Endothelial cell (in vitro differentiated cells): ENCODE measurements around the gene NOSIP. TPM values are rescaled to one million over a fixed set of nuclear protein-coding genes. Genes with fewer than 3 reads are reported as not detected.

ENCODE experiments used
- DNase-seq: peaks from one replicate; pipeline ENCODE4 v3.0.0; 2021; ENCODE audit warnings: low spot score
- H3K27ac Mint-ChIP-seq: one replicate; pipeline ENCODE4 v1.8.0; 2021; ENCODE audit warnings: mixed read lengths, inconsistent platforms; ENCODE audit not compliant: unreplicated experiment
- H3K27me3 Mint-ChIP-seq: one replicate; pipeline ENCODE4 v1.8.0; 2021; ENCODE audit warnings: mild to moderate bottlenecking, moderate library complexity, mixed read lengths, inconsistent platforms; ENCODE audit not compliant: unreplicated experiment
- H3K36me3 Mint-ChIP-seq: one replicate; pipeline ENCODE4 v1.8.0; 2021; ENCODE audit warnings: mild to moderate bottlenecking, low read depth, mixed read lengths, inconsistent platforms; ENCODE audit not compliant: unreplicated experiment
- H3K4me1 Mint-ChIP-seq: one replicate; pipeline ENCODE4 v1.8.0; 2021; ENCODE audit warnings: mild to moderate bottlenecking, mixed read lengths, inconsistent platforms; ENCODE audit not compliant: unreplicated experiment
- H3K4me3 Mint-ChIP-seq: one replicate; pipeline ENCODE4 v1.8.0; 2021; ENCODE audit warnings: mild to moderate bottlenecking, mixed read lengths, inconsistent platforms; ENCODE audit not compliant: unreplicated experiment
- H3K9me3 Mint-ChIP-seq: one replicate; pipeline ENCODE4 v1.8.0; 2021; ENCODE audit warnings: mixed read lengths, inconsistent platforms; ENCODE audit not compliant: unreplicated experiment
- total RNA-seq: library from RNA; stranded (reverse); fragmentation: NEBNext Ultra II Directional; extraction: Animal tissue kit (Norgen Biotek cat#: 25700); gene quantifications from one replicate; pipeline ENCODE4 v1.2.1, GENCODE V29; 2021; ENCODE audit not compliant: unreplicated experiment
- TF ChIP-seq, protein P1 (sequence below): fragments of 200-600 bp; sonication (generic); IDR thresholded peaks from one replicate; pipeline ENCODE4 v1.5.0; 2021; ENCODE audit warnings: antibody characterized with exemption; ENCODE audit not compliant: unreplicated experiment

The NOSIP gene
- total RNA-seq, 1 donor from 2014 or later, result 76.3 TPM

DNA sequence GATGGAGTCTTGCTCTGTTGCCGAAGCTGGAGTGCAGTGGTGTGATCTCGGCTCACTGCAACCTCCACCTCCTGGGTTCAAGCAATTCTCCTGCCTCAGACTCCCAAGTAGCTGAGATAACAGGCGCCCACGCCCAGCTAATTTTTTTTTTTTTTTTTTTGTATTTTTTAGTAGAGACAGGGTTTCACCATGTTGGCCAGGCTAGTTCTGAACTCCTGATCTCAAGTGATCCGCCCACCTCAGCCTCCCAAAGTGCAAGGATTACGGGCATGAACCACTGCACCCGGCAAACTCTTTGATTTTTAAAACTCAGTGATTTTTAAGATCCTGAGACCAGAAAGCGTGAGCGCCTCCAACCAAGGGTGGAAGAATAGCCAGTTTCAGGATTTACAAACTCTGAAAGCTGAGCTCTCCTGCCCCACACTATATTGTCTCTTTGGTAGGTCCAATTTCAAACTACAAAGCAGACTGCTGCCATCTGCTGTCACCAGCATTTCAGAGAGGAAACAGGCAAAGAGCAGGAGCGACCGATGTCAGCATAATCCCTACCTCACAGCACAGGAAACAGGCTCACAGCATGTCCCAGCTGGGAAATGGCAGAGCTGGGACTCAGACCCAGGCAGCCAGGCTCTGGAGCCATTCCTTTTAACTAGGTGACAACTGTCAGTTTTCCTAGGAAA lies 9.2 kb downstream of the NOSIP start:
- DNase-seq, result no peak

DNA sequence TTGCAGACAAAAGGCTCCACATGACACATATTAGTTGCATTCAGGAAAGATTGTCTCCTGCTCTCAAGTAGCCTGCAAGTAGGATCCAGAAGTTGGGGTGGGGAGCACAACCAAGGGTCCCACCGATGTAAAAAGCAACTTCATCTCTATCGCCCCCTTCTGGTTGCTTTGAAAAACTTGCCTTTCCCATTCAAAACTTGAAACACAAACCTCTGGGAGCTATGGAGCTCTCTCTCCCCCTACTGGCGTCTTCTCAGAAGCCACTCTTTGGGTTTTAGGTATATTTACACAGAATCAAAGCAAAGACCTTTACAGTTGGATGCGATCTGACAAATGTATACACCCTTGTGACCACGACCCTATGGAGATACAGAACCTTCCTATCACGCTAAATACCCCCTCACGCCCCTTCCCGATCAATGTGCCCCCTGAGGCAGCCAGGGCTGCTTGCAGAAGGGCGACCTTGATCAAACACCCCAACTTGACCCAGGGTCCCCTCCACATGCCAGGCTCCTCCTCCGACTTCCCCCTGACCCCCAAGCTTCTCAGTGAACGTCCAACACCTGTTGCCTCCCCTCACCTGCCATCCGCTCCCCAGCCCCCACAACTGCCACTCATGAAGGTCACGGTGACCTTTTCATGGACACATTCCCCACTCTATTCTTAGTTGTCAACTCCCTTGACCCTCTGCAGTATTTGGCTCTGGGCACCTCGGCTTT lies 10.1 kb downstream of the NOSIP start:
- DNase-seq, result peak; percentile 64
- H3K4me3 Mint-ChIP-seq, result no peak overlapping the region

More for the DNA sequence above, 9.2 kb downstream of the NOSIP start:
- H3K27ac Mint-ChIP-seq, result peak overlapping the region; percentile 61
- peaks cover 8% of the 10 kb centered on the region for H3K36me3 Mint-ChIP-seq
- H3K4me1 Mint-ChIP-seq, result peaks cover 13% of the 10 kb centered on the region
- TF ChIP-seq, protein P1, sequence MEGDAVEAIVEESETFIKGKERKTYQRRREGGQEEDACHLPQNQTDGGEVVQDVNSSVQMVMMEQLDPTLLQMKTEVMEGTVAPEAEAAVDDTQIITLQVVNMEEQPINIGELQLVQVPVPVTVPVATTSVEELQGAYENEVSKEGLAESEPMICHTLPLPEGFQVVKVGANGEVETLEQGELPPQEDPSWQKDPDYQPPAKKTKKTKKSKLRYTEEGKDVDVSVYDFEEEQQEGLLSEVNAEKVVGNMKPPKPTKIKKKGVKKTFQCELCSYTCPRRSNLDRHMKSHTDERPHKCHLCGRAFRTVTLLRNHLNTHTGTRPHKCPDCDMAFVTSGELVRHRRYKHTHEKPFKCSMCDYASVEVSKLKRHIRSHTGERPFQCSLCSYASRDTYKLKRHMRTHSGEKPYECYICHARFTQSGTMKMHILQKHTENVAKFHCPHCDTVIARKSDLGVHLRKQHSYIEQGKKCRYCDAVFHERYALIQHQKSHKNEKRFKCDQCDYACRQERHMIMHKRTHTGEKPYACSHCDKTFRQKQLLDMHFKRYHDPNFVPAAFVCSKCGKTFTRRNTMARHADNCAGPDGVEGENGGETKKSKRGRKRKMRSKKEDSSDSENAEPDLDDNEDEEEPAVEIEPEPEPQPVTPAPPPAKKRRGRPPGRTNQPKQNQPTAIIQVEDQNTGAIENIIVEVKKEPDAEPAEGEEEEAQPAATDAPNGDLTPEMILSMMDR, result no peak
- no peaks in the 10 kb centered on the region for H3K9me3 Mint-ChIP-seq
- H3K4me3 Mint-ChIP-seq, result no peak overlapping the region
- H3K27me3 Mint-ChIP-seq, result no peaks in the 10 kb centered on the region

DNA sequence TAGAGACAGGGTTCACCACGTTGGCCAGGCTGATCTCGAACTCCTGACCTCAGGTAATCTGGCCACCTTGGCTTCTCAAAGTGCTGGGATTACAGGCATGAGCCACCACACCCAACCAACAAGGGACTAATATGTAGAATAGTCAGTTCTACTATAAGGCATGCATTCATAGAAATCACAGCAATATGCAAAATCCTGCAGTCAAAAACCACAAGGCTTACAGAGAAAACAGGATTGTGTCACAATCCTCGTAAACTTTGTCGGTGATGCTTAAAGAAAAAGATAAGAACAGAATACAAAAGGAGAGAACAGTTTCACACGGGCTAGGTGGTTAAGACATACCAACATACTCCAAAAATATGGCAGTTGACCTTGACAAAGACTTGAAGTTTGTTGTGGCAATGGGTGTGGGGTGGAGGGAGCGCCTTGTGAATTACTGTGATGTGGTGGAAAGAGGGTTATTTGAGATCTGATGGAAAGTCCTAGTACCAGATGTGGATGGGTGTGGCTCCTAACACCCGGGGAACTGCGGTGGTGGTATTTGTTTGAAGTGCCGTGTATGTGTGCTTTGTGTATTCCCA lies 12.4 kb downstream of the NOSIP start:
- Mint-ChIP-seq H3K27ac (no peak overlapping the region), H3K9me3 (no peaks in the 10 kb centered on the region), H3K36me3 (peaks cover 10% of the 10 kb centered on the region), H3K4me1 (peaks cover 13% of the 10 kb centered on the region), H3K4me3 (no peak overlapping the region), H3K27me3 (no peaks in the 10 kb centered on the region)
- TF ChIP-seq, protein P1, result no peak
- DNase-seq, result no peak

More for the DNA sequence above, 10.1 kb downstream of the NOSIP start:
- H3K36me3 Mint-ChIP-seq, result peaks cover 6% of the 10 kb centered on the region
- H3K9me3 Mint-ChIP-seq, result no peaks in the 10 kb centered on the region
- peaks cover 13% of the 10 kb centered on the region for H3K4me1 Mint-ChIP-seq
- TF ChIP-seq, protein P1, result peak; percentile 96
- no peaks in the 10 kb centered on the region for H3K27me3 Mint-ChIP-seq
- H3K27ac Mint-ChIP-seq, result no peak overlapping the region

DNA sequence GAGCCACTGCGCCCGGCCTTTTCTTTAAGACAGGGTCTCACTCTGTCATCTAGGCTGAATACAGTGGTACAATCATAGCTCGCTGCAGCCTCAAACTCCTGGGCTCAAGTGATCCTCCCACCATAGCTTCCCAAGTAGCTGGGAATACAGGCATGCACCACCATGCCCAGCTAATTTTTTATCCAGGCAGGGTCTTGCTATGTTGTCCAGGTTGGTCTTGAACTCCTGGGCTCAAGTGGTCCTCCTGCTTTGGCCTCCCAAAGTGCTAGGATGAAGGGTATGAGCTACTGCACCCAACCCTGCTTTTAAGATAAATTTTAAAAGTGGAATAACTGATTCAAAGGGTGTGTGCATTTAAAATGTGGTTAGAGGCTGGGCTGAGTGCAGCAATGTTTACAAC lies 14.1 kb downstream of the NOSIP start:
- H3K36me3 Mint-ChIP-seq, result peaks cover 10% of the 10 kb centered on the region
- H3K4me3 Mint-ChIP-seq, result no peak overlapping the region
- TF ChIP-seq, protein P1, result no peak
- no peak for DNase-seq
- no peaks in the 10 kb centered on the region for H3K27me3 Mint-ChIP-seq
- no peaks in the 10 kb centered on the region for H3K9me3 Mint-ChIP-seq
- no peak overlapping the region for H3K27ac Mint-ChIP-seq
- peaks cover 10% of the 10 kb centered on the region for H3K4me1 Mint-ChIP-seq
